Left kidney (tissue), 2 donors: ENCODE data around the gene GSTT2B. TPM values are rescaled to one million over a fixed set of nuclear protein-coding genes. Genes with fewer than 3 reads are reported as not detected.
"Not testable (repeated sequence)": the region's sequence is repeated elsewhere in the genome, so short reads cannot be mapped to it uniquely, and the experiment has no call there.

Experiments used
- DNase-seq: peaks from one replicate; pipeline ENCODE4 v3.0.0-alpha.2; 2013
- polyA plus RNA-seq: library from polyadenylated mRNA; unstranded; fragments of 120-200 nt; gene quantifications from one replicate; pipeline ENCODE4 v1.2.1, GENCODE V29; 2013; ENCODE audit not compliant: insufficient read length

Gene GSTT2B
- polyA plus RNA-seq, 1 donor, result 6.9 TPM

- not testable (repeated sequence) for DNase-seq
Measured at GRCh38 chr22:23949764-23950163, 11.2 kb downstream of the GSTT2B start.

- not testable (repeated sequence) for DNase-seq
Measured at GRCh38 chr22:23947391-23947790, 13.6 kb downstream of the GSTT2B start.

- not testable (repeated sequence) for DNase-seq
Measured at GRCh38 chr22:23940166-23940565, 20.8 kb downstream of the GSTT2B start.

- no peak for DNase-seq
Measured at GRCh38 chr22:23939017-23939357, 22.0 kb downstream of the GSTT2B start.

GRCh38 chr22:23938328-23939016 lies 22.5 kb downstream of the GSTT2B start:
- DNase-seq, result no peak

- DNase-seq, result no peak
Measured at GRCh38 chr22:23926561-23926960, 34.4 kb downstream of the GSTT2B start.

GRCh38 chr22:23925020-23925606 lies 35.9 kb downstream of the GSTT2B start:
- no peak for DNase-seq

- DNase-seq, result no peak
Measured at GRCh38 chr22:23922921-23923320, 38.1 kb downstream of the GSTT2B start.

GRCh38 chr22:23921586-23922201 lies 39.3 kb downstream of the GSTT2B start:
- not testable (repeated sequence) for DNase-seq

GRCh38 chr22:23920267-23920611 lies 40.8 kb downstream of the GSTT2B start:
- not testable (repeated sequence) for DNase-seq

- DNase-seq, result no peak
Measured at GRCh38 chr22:23915290-23915689, 45.7 kb downstream of the GSTT2B start.

- DNase-seq, result peak; percentile 99
Measured at GRCh38 chr22:23913661-23914353, 47.2 kb downstream of the GSTT2B start.

- no peak for DNase-seq
Measured at GRCh38 chr22:23913306-23913660, 47.7 kb downstream of the GSTT2B start.

- no peak for DNase-seq
Measured at GRCh38 chr22:23912293-23912903, 48.6 kb downstream of the GSTT2B start.

- no peak for DNase-seq
Measured at GRCh38 chr22:23911318-23911980, 49.5 kb downstream of the GSTT2B start.

GRCh38 chr22:23910496-23911190 lies 50.4 kb downstream of the GSTT2B start:
- DNase-seq, result no peak

GRCh38 chr22:23909296-23909898 lies 51.6 kb downstream of the GSTT2B start:
- no peak for DNase-seq

GRCh38 chr22:23908587-23909205 lies 52.3 kb downstream of the GSTT2B start:
- no peak for DNase-seq

GRCh38 chr22:23907423-23907822 lies 53.6 kb downstream of the GSTT2B start:
- not testable (repeated sequence) for DNase-seq
